WERI-Rb-1 (cell line): ENCODE measurements around the gene EPHA4.

Experiments used
- DNase-seq: peaks from one replicate; pipeline ENCODE4 v3.0.0-alpha.2; 2020
- H3K27ac ChIP-seq: fragments of 250-450 bp; sonication (Bioruptor Pico); 2 replicates; pipeline ENCODE4 v1.5.1; 2020; ENCODE audit warnings: mild to moderate bottlenecking, moderate library complexity
- H3K27me3 ChIP-seq: fragments of 250-450 bp; sonication (Bioruptor Pico); 2 replicates; pipeline ENCODE4 v1.5.1; 2021; ENCODE audit warnings: mild to moderate bottlenecking, low read depth, moderate library complexity; ENCODE audit not compliant: insufficient read depth, severe bottlenecking
- H3K36me3 ChIP-seq: fragments of 250-450 bp; sonication (Bioruptor Pico); 2 replicates; pipeline ENCODE4 v1.5.1; 2020; ENCODE audit warnings: mild to moderate bottlenecking, moderate library complexity
- H3K4me3 ChIP-seq: 2 replicates; pipeline ENCODE4 v1.5.1; 2011; ENCODE audit warnings: low read depth, mild to moderate bottlenecking, control low read depth, low read length
- H3K9me3 ChIP-seq: fragments of 250-450 bp; sonication (Bioruptor Pico); 2 replicates; pipeline ENCODE4 v1.5.1; 2021; ENCODE audit warnings: mild to moderate bottlenecking, moderate library complexity; ENCODE audit not compliant: severe bottlenecking
- CTCF ChIP-seq: IDR thresholded peaks from 2 replicates; pipeline ENCODE4 v1.5.1; 2011; ENCODE audit warnings: low read depth, mild to moderate bottlenecking, control low read depth, inconsistent platforms, low read length

Gene EPHA4

GRCh38 chr2:221480821-221481220 is 91.3 kb downstream of the EPHA4 start:
- Histone ChIP-seq H3K9me3 (no peaks in the 10 kb centered on the region), H3K27ac (no peak overlapping the region), H3K4me3 (no peak overlapping the region), H3K27me3 (no peaks in the 10 kb centered on the region), H3K36me3 (no peaks in the 10 kb centered on the region)
- no peak for DNase-seq
- TF ChIP-seq CTCF = no peak

GRCh38 chr2:221480163-221480562 is 91.9 kb downstream of the EPHA4 start:
- Histone ChIP-seq H3K9me3 (no peaks in the 10 kb centered on the region), H3K4me3 (no peak overlapping the region), H3K27me3 (no peaks in the 10 kb centered on the region), H3K36me3 (no peaks in the 10 kb centered on the region), H3K27ac (no peak overlapping the region)
- no peak for DNase-seq
- no peak for TF ChIP-seq CTCF

GRCh38 chr2:221478485-221478863 is 93.6 kb downstream of the EPHA4 start:
- DNase-seq = no peak
- Histone ChIP-seq H3K4me3 (no peak overlapping the region), H3K27ac (no peak overlapping the region), H3K9me3 (no peaks in the 10 kb centered on the region), H3K36me3 (no peaks in the 10 kb centered on the region), H3K27me3 (no peaks in the 10 kb centered on the region)
- TF ChIP-seq CTCF = no peak

- H3K27me3 ChIP-seq = no peaks in the 10 kb centered on the region
- no peak for DNase-seq
- TF ChIP-seq CTCF = no peak
Measured at GRCh38 chr2:221477714-221478484, 94.2 kb downstream of the EPHA4 start.

GRCh38 chr2:221476195-221476594 is 95.9 kb downstream of the EPHA4 start:
- no peak overlapping the region for H3K4me3 ChIP-seq

More at GRCh38 chr2:221477714-221478484, 94.2 kb downstream of the EPHA4 start:
- no peaks in the 10 kb centered on the region for H3K9me3 ChIP-seq
- no peaks in the 10 kb centered on the region for H3K36me3 ChIP-seq
- H3K4me3 ChIP-seq = no peak overlapping the region
- H3K27ac ChIP-seq = no peak overlapping the region

More at GRCh38 chr2:221476195-221476594, 95.9 kb downstream of the EPHA4 start:
- no peak for DNase-seq
- no peak for TF ChIP-seq CTCF
- Histone ChIP-seq H3K9me3 (no peaks in the 10 kb centered on the region), H3K27ac (no peak overlapping the region), H3K36me3 (no peaks in the 10 kb centered on the region), H3K27me3 (no peaks in the 10 kb centered on the region)
